IMR-90 (cell line): ENCODE data around the gene ARMC8.

Experiments
- BHLHE40 ChIP-seq: fragments of 150-350 bp; IDR thresholded peaks from 2 replicates; pipeline ENCODE4 v1.6.1; 2016; ENCODE audit warnings: mild to moderate bottlenecking, low read depth, low read length
- CEBPB ChIP-seq: IDR thresholded peaks from 2 replicates; pipeline ENCODE4 v1.6.1; 2012; ENCODE audit warnings: low read depth, low read length, improper control_type of control experiment
- MAFK ChIP-seq: IDR thresholded peaks from 2 replicates; pipeline ENCODE4 v1.6.1; 2012; ENCODE audit warnings: low read depth, low read length, improper control_type of control experiment
- MXI1 ChIP-seq: IDR thresholded peaks from 2 replicates; pipeline ENCODE4 v1.6.1; 2012; ENCODE audit warnings: low read depth, mild to moderate bottlenecking, low read length, moderate library complexity, borderline replicate concordance
- POLR2A ChIP-seq: IDR thresholded peaks from 2 replicates; pipeline ENCODE4 v1.6.1; 2012; ENCODE audit warnings: mild to moderate bottlenecking, low read depth, low read length
- RAD21 ChIP-seq: IDR thresholded peaks from 2 replicates; pipeline ENCODE4 v1.6.1; 2012; ENCODE audit warnings: low read length, improper control_type of control experiment
- RFX5 ChIP-seq: IDR thresholded peaks from 2 replicates; pipeline ENCODE4 v1.8.0; 2012; ENCODE audit warnings: low read depth, mild to moderate bottlenecking, low read length, moderate library complexity
- SMC3 ChIP-seq: fragments of 150-350 bp; IDR thresholded peaks from 2 replicates; pipeline ENCODE4 v1.6.1; 2016; ENCODE audit warnings: low read depth, mild to moderate bottlenecking, antibody characterized with exemption, low read length, moderate library complexity
- TF ChIP-seq, protein P1 (sequence below): conservative IDR thresholded peaks from 2 replicates; pipeline ENCODE4 v1.5.1; 2012; ENCODE audit warnings: mild to moderate bottlenecking, low read depth, low read length, improper control_type of control experiment
- TF ChIP-seq, protein P2 (sequence below): fragments of 150-350 bp; IDR thresholded peaks from 2 replicates; pipeline ENCODE4 v1.6.1; 2017; ENCODE audit warnings: mild to moderate bottlenecking, antibody characterized with exemption, low read length, low read depth
- TF ChIP-seq, protein P3 (sequence below): fragments of 150-350 bp; IDR thresholded peaks from 2 replicates; pipeline ENCODE4 v1.6.1; 2016; ENCODE audit warnings: low read depth, mild to moderate bottlenecking, low read length, moderate library complexity, borderline replicate concordance

DNA sequence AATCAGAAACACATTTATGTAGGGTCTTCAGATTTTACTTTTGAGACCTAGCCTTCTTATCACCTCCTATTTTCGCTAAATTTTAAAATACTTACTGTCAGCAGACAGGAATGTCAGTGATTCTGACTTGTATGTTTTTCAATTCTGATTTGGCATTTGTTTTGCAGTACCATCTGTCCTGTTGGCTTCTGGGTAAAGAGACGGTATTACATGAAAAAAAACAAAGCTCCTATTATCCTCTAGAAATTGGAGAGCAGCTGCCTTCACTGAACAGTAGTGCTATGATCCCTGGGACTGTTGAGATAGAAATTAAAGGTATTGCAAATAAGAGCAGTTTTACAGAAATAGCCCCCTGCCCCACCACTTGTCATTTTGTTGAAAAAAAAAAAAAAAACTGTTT lies 8.4 kb downstream of the ARMC8 start:
- TF ChIP-seq RFX5 (no peak), CEBPB (no peak), RAD21 (no peak), MXI1 (no peak), POLR2A (no peak), BHLHE40 (no peak), SMC3 (no peak), MAFK (no peak)
- TF ChIP-seq, protein P1, sequence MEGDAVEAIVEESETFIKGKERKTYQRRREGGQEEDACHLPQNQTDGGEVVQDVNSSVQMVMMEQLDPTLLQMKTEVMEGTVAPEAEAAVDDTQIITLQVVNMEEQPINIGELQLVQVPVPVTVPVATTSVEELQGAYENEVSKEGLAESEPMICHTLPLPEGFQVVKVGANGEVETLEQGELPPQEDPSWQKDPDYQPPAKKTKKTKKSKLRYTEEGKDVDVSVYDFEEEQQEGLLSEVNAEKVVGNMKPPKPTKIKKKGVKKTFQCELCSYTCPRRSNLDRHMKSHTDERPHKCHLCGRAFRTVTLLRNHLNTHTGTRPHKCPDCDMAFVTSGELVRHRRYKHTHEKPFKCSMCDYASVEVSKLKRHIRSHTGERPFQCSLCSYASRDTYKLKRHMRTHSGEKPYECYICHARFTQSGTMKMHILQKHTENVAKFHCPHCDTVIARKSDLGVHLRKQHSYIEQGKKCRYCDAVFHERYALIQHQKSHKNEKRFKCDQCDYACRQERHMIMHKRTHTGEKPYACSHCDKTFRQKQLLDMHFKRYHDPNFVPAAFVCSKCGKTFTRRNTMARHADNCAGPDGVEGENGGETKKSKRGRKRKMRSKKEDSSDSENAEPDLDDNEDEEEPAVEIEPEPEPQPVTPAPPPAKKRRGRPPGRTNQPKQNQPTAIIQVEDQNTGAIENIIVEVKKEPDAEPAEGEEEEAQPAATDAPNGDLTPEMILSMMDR: no peak
- TF ChIP-seq, protein P2, sequence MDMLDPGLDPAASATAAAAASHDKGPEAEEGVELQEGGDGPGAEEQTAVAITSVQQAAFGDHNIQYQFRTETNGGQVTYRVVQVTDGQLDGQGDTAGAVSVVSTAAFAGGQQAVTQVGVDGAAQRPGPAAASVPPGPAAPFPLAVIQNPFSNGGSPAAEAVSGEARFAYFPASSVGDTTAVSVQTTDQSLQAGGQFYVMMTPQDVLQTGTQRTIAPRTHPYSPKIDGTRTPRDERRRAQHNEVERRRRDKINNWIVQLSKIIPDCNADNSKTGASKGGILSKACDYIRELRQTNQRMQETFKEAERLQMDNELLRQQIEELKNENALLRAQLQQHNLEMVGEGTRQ: no peak
- TF ChIP-seq, protein P3, sequence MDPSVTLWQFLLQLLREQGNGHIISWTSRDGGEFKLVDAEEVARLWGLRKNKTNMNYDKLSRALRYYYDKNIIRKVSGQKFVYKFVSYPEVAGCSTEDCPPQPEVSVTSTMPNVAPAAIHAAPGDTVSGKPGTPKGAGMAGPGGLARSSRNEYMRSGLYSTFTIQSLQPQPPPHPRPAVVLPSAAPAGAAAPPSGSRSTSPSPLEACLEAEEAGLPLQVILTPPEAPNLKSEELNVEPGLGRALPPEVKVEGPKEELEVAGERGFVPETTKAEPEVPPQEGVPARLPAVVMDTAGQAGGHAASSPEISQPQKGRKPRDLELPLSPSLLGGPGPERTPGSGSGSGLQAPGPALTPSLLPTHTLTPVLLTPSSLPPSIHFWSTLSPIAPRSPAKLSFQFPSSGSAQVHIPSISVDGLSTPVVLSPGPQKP: no peak
